Measurements from ENCODE around the gene BCLAF3. TPM values are rescaled to one million over a fixed set of nuclear protein-coding genes. Genes with fewer than 3 reads are reported as not detected.

The BCLAF3 gene
- total and polyA plus RNA-seq, 9 of the 15 experiments (the other 6 are each of a cell fraction or from before 2014, with no cell fraction given), result 0.73 to 4.6 (median 2.5) TPM

MicroRNAs encoded within 50 kb of the gene (microRNA counts, 767-probe panel; counts per million panel counts)
- microRNA hsa-miR-23c, result not detected

Small RNA genes lying within 50 kb of the gene (microRNA-seq; reads per million reads assigned to microRNA genes)
- 0.36 reads per million for gene MIR23C (ENCODE audit: borderline microRNAs expressed)

Small RNA genes lying within 50 kb of the gene (small RNA-seq; reads per million reads assigned to genes)
- gene MIR23C (not detected), gene RF00019 (not detected)

Other genes starting within 250 kb of the BCLAF3 start
- gene SH3KBP1, start 103.5 kb downstream of the BCLAF3 start, total RNA-seq (2014; rRNA removed), result 0.65 and 1.5 TPM in 2 replicates
- 0.80 and 1.2 TPM in 2 replicates for gene SH3KBP1, start 103.5 kb downstream of the BCLAF3 start, total RNA-seq (2014; rRNA removed; fragmentation: Illumina TruSeq; extraction: Trizol)
- 1.4 and 1.6 TPM in 2 replicates for gene SH3KBP1, start 103.5 kb downstream of the BCLAF3 start, total RNA-seq (2015; rRNA removed; fragmentation: Illumina TruSeq; extraction: Trizol)
- gene SH3KBP1, start 103.5 kb downstream of the BCLAF3 start, total RNA-seq (2021), result 1.1 and 1.5 TPM in 2 replicates
- 0.54 and 0.75 TPM in 2 replicates for gene SH3KBP1, start 103.5 kb downstream of the BCLAF3 start, polyA plus RNA-seq (2011; rRNA removed)
- 1.0 and 1.5 TPM in 2 replicates for gene SH3KBP1, start 103.5 kb downstream of the BCLAF3 start, polyA plus RNA-seq (2014; fragmentation: Illumina TruSeq; extraction: Trizol)
- under 1 TPM; 0.10 to 0.14 TPM for gene SH3KBP1, start 103.5 kb downstream of the BCLAF3 start, polyA plus RNA-seq (2014; fragmentation: Nextera tagmentation; extraction: Ambion mirVana)
- gene SH3KBP1, start 103.5 kb downstream of the BCLAF3 start, polyA plus RNA-seq (2014; rRNA removed), result 0.91 and 1.4 TPM in 2 replicates
- gene MAP7D2, start 125.8 kb upstream of the BCLAF3 start, total RNA-seq (2014; rRNA removed), result not detected in 2 replicates
- gene MAP7D2, start 125.8 kb upstream of the BCLAF3 start, total RNA-seq (2014; rRNA removed; fragmentation: Illumina TruSeq; extraction: Trizol), result 0.04 TPM in 1 of 2 replicates, not detected in the other
- 0.04 TPM in 1 of 2 replicates, not detected in the other for gene MAP7D2, start 125.8 kb upstream of the BCLAF3 start, total RNA-seq (2015; rRNA removed; fragmentation: Illumina TruSeq; extraction: Trizol)
- gene MAP7D2, start 125.8 kb upstream of the BCLAF3 start, total RNA-seq (2021), result 0.07 TPM in 1 of 2 replicates, not detected in the other
- 0.04 TPM in 1 of 2 replicates, not detected in the other for gene MAP7D2, start 125.8 kb upstream of the BCLAF3 start, polyA plus RNA-seq (2011; rRNA removed)
- 0.03 TPM in 1 of 2 replicates, not detected in the other for gene MAP7D2, start 125.8 kb upstream of the BCLAF3 start, polyA plus RNA-seq (2014; fragmentation: Illumina TruSeq; extraction: Trizol)
- under 1 TPM; 0.01 TPM for gene MAP7D2, start 125.8 kb upstream of the BCLAF3 start, polyA plus RNA-seq (2014; fragmentation: Nextera tagmentation; extraction: Ambion mirVana)
- gene MAP7D2, start 125.8 kb upstream of the BCLAF3 start, polyA plus RNA-seq (2014; rRNA removed), result not detected in 2 replicates
- gene EIF1AX, start 150.8 kb upstream of the BCLAF3 start, total RNA-seq (2014; rRNA removed), result 61.1 and 62.5 TPM in 2 replicates
- 103 and 132 TPM in 2 replicates for gene EIF1AX, start 150.8 kb upstream of the BCLAF3 start, total RNA-seq (2014; rRNA removed; fragmentation: Illumina TruSeq; extraction: Trizol)
- gene EIF1AX, start 150.8 kb upstream of the BCLAF3 start, total RNA-seq (2015; rRNA removed; fragmentation: Illumina TruSeq; extraction: Trizol), result 69.7 and 73.5 TPM in 2 replicates
- 178 and 180 TPM in 2 replicates for gene EIF1AX, start 150.8 kb upstream of the BCLAF3 start, total RNA-seq (2021)
- 77.5 and 129 TPM in 2 replicates for gene EIF1AX, start 150.8 kb upstream of the BCLAF3 start, polyA plus RNA-seq (2011; rRNA removed)
- 76.1 and 85.8 TPM in 2 replicates for gene EIF1AX, start 150.8 kb upstream of the BCLAF3 start, polyA plus RNA-seq (2014; fragmentation: Illumina TruSeq; extraction: Trizol)
- gene EIF1AX, start 150.8 kb upstream of the BCLAF3 start, polyA plus RNA-seq (2014; fragmentation: Nextera tagmentation; extraction: Ambion mirVana), result 10 to 100 TPM; 54.2 to 56.4 TPM
- gene EIF1AX, start 150.8 kb upstream of the BCLAF3 start, polyA plus RNA-seq (2014; rRNA removed), result 67.2 and 69.1 TPM in 2 replicates

All from K562 (cell line).